Neural cell (in vitro differentiated cells): Measurements from ENCODE around the gene TAF11L2. TPM values are rescaled to one million over a fixed set of nuclear protein-coding genes. Genes with fewer than 3 reads are reported as not detected.
A peak's percentile ranks its signal among the peaks of the same experiment; 100 is the strongest.
"Not testable (repeated sequence)": the region's sequence is repeated elsewhere in the genome, so short reads cannot be mapped to it uniquely, and the experiment has no call there.

Source experiments
- H2AFZ ChIP-seq: fragments of 200-600, 300-800 bp; sonication (generic), shearing (Covaris generic); 2 replicates; pipeline ENCODE4 v1.6.0; 2014; ENCODE audit warnings: low read depth, mild to moderate bottlenecking, antibody characterized with exemption, low read length, moderate library complexity
- H3F3A ChIP-seq: fragments of 200-600 bp; shearing (Covaris generic); 2 replicates; pipeline ENCODE4 v1.6.1; 2016; ENCODE audit warnings: mild to moderate bottlenecking, moderate library complexity, mixed read lengths, antibody characterized with exemption, low read length; ENCODE audit not compliant: insufficient read depth, poor library complexity, severe bottlenecking
- H3K27ac ChIP-seq: fragments of 200-600, 300-800 bp; sonication (generic), shearing (Covaris generic); 2 replicates; pipeline ENCODE4 v1.5.1; 2014; ENCODE audit warnings: mild to moderate bottlenecking, low read length, moderate library complexity
- H3K27me3 ChIP-seq: fragments of 300-800, 200-600 bp; sonication (generic), shearing (Covaris generic); 2 replicates; pipeline ENCODE4 v1.6.0; 2014; ENCODE audit warnings: mild to moderate bottlenecking, low read depth, low read length, moderate library complexity; ENCODE audit not compliant: insufficient read depth
- H3K36me3 ChIP-seq: fragments of 300-800, 200-600 bp; sonication (generic), shearing (Covaris generic); 2 replicates; pipeline ENCODE4 v1.5.1; 2014; ENCODE audit warnings: mild to moderate bottlenecking, antibody characterized with exemption, low read length, moderate library complexity; ENCODE audit not compliant: insufficient read depth
- H3K4me2 ChIP-seq: fragments of 300-800, 200-600 bp; sonication (generic), shearing (Covaris generic); 2 replicates; pipeline ENCODE4 v1.6.0; 2014; ENCODE audit warnings: mild to moderate bottlenecking, low read length
- H3K4me3 ChIP-seq: fragments of 300-800, 200-600 bp; sonication (generic), shearing (Covaris generic); 2 replicates; pipeline ENCODE4 v1.5.1; 2014; ENCODE audit warnings: mild to moderate bottlenecking, low read length, moderate library complexity
- H3K79me2 ChIP-seq: fragments of 200-600 bp; shearing (Covaris generic); replicated peaks from 2 replicates; pipeline ENCODE4 v1.6.0; 2014; ENCODE audit warnings: mild to moderate bottlenecking, low read length, moderate library complexity; ENCODE audit not compliant: insufficient read depth
- H3K9ac ChIP-seq: fragments of 300-800, 200-600 bp; sonication (generic), shearing (Covaris generic); 2 replicates; pipeline ENCODE4 v1.6.1; 2016; ENCODE audit warnings: mild to moderate bottlenecking, low read length, mixed read lengths
- H3K9me2 ChIP-seq: fragments of 200-600 bp; shearing (Covaris generic); 2 replicates; pipeline ENCODE4 v1.6.1; 2016; ENCODE audit warnings: mild to moderate bottlenecking, low read length, mixed read lengths; ENCODE audit not compliant: insufficient read depth
- H3K9me3 ChIP-seq: fragments of 200-600, 300-800 bp; sonication (generic), shearing (Covaris generic); 2 replicates; pipeline ENCODE4 v1.6.1; 2016; ENCODE audit warnings: mild to moderate bottlenecking, mixed run types, low read length, moderate library complexity, mixed read lengths
- H4K20me1 ChIP-seq: fragments of 200-600 bp; shearing (Covaris generic); 2 replicates; pipeline ENCODE4 v1.6.1; 2016; ENCODE audit warnings: mild to moderate bottlenecking, mixed run types; ENCODE audit not compliant: insufficient read depth
- CTCF ChIP-seq: fragments of 450-650 bp; IDR thresholded peaks from 2 replicates; pipeline ENCODE4 v1.5.1; 2014; ENCODE audit warnings: antibody characterized with exemption, mild to moderate bottlenecking, moderate library complexity; ENCODE audit not compliant: poor library complexity, severe bottlenecking
- EP300 ChIP-seq: fragments of 450-650 bp; conservative IDR thresholded peaks from 2 replicates; pipeline ENCODE4 v1.6.1; 2014; ENCODE audit warnings: antibody characterized with exemption, mild to moderate bottlenecking, moderate library complexity; ENCODE audit not compliant: poor library complexity, severe bottlenecking
- EZH2 ChIP-seq: fragments of 200-600, 300-800 bp; shearing (Covaris generic), sonication (generic); IDR thresholded peaks from 2 replicates; pipeline ENCODE4 v1.6.1; 2014; ENCODE audit warnings: antibody characterized with exemption, low read length, borderline replicate concordance, mild to moderate bottlenecking; ENCODE audit not compliant: insufficient read depth, poor library complexity, severe bottlenecking
- MXI1 ChIP-seq: fragments of 450-650 bp; conservative IDR thresholded peaks from 2 replicates; pipeline ENCODE4 v1.6.1; 2014; ENCODE audit warnings: antibody characterized with exemption, mild to moderate bottlenecking; ENCODE audit not compliant: poor library complexity, severe bottlenecking
- POLR2AphosphoS5 ChIP-seq: IDR thresholded peaks from 2 replicates; pipeline ENCODE4 v1.6.1; 2012
- RAD21 ChIP-seq: fragments of 450-650 bp; conservative IDR thresholded peaks from 2 replicates; pipeline ENCODE4 v1.6.1; 2014; ENCODE audit warnings: antibody characterized with exemption, mild to moderate bottlenecking, moderate library complexity
- SMC3 ChIP-seq: fragments of 450-650 bp; conservative IDR thresholded peaks from 2 replicates; pipeline ENCODE4 v1.6.1; 2014; ENCODE audit warnings: antibody characterized with exemption, mild to moderate bottlenecking, moderate library complexity; ENCODE audit not compliant: poor library complexity
- TAF1 ChIP-seq: IDR thresholded peaks from 2 replicates; pipeline ENCODE4 v1.6.1; 2012; ENCODE audit warnings: low read depth
- polyA plus RNA-seq: library from polyadenylated mRNA; depleted of rRNA; stranded (reverse); fragments of >200 nt; gene quantifications from 2 replicates; pipeline ENCODE4 v1.2.3, GENCODE V29; 2014
- TF ChIP-seq, protein P1 (sequence below): IDR thresholded peaks from 2 replicates; pipeline ENCODE4 v1.6.1; 2012; ENCODE audit warnings: borderline replicate concordance

TAF11L2 gene
- polyA plus RNA-seq, 1 donor from 2014 or later, result not detected

- H3K27ac ChIP-seq, result peak overlapping the region; percentile 54
- no peaks in the 10 kb centered on the region for H3K9me3 ChIP-seq
- H3K9ac ChIP-seq, result peak overlapping the region; percentile 31
- H3K36me3 ChIP-seq, result no peaks in the 10 kb centered on the region
- no peaks in the 10 kb centered on the region for H3F3A ChIP-seq
- H3K4me3 ChIP-seq, result no peak overlapping the region
- H3K27me3 ChIP-seq, result no peaks in the 10 kb centered on the region
- H3K9me2 ChIP-seq, result no peaks in the 10 kb centered on the region
- H3K4me2 ChIP-seq, result peak overlapping the region; percentile 1
- no peak for TF ChIP-seq CTCF
- TF ChIP-seq EP300, result peak; percentile 25
- H3K79me2 ChIP-seq, result no peaks in the 10 kb centered on the region
- H2AFZ ChIP-seq, result no peak overlapping the region
- no peaks in the 10 kb centered on the region for H4K20me1 ChIP-seq
Measured at GRCh38 chr5:17482790-17483189, 15.2 kb upstream of the TAF11L2 start.

DNA sequence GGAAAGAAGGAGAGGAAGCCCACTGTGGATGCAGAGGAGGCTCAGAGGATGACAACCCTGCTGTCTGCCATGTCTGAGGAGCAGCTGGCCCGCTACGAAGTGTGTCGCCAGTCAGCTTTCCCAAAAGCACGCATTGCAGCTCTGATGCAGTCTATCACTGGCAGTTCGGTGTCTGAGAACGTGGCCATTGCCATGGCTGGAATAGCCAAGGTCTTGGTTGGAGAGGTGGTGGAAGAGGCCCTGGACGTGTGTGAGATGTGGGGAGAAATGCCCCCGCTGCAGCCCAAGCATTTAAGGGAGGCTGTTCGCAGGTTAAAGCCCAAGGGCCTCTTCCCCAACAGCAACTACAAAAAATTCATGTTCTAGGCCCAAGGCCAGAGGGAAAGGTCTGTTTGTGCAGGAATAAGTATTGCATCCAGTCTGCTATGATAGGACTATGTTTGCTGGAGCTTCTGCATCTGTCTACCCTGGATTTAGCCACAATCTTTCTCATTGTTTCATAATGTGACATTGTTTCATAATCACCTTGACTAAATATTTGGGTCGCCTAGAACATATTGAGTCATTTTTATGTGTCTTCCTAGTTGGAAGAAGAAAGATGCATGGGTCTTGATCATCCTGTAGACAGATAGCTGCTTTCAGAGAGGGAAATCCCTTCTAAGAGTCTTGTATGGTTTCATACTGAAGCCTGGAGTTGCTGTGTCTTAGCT lies 11.4 kb upstream of the TAF11L2 start:
- not testable (repeated sequence) for H3K27me3 ChIP-seq, H3K9me2 ChIP-seq, H3K4me3 ChIP-seq, H4K20me1 ChIP-seq, H3K9me3 ChIP-seq, H3F3A ChIP-seq, H3K9ac ChIP-seq, H3K79me2 ChIP-seq, H3K36me3 ChIP-seq, H2AFZ ChIP-seq, H3K27ac ChIP-seq, H3K4me2 ChIP-seq

DNA sequence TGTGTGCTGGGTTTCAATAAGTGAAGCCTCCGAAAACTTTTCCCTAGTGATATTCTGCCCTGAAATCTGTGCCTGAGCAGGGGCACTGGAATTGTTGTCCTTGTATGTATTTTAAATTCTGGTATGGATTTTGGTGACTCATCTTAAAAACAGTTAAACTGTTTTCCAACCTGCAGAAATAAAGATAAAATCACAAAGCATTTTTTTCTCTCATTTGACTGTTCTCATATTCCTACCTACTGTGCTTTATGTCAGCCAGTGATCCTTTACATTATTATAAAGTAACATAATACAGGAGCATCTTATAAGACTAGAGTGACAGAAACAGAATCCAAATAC lies 10.9 kb upstream of the TAF11L2 start:
- Histone ChIP-seq H3K4me3 (no peak overlapping the region), H3K9me3 (no peaks in the 10 kb centered on the region), H3K27me3 (no peaks in the 10 kb centered on the region), H3K9me2 (no peaks in the 10 kb centered on the region), H3K4me2 (no peak overlapping the region), H3K27ac (no peak overlapping the region), H3K36me3 (no peaks in the 10 kb centered on the region), H2AFZ (no peak overlapping the region), H3K79me2 (no peaks in the 10 kb centered on the region), H3K9ac (no peak overlapping the region), H3F3A (no peaks in the 10 kb centered on the region), H4K20me1 (no peaks in the 10 kb centered on the region)
- TF ChIP-seq CTCF (no peak), MXI1 (no peak), RAD21 (no peak), SMC3 (no peak), EZH2 (no peak), TAF1 (no peak), POLR2AphosphoS5 (no peak)
- TF ChIP-seq, protein P1, sequence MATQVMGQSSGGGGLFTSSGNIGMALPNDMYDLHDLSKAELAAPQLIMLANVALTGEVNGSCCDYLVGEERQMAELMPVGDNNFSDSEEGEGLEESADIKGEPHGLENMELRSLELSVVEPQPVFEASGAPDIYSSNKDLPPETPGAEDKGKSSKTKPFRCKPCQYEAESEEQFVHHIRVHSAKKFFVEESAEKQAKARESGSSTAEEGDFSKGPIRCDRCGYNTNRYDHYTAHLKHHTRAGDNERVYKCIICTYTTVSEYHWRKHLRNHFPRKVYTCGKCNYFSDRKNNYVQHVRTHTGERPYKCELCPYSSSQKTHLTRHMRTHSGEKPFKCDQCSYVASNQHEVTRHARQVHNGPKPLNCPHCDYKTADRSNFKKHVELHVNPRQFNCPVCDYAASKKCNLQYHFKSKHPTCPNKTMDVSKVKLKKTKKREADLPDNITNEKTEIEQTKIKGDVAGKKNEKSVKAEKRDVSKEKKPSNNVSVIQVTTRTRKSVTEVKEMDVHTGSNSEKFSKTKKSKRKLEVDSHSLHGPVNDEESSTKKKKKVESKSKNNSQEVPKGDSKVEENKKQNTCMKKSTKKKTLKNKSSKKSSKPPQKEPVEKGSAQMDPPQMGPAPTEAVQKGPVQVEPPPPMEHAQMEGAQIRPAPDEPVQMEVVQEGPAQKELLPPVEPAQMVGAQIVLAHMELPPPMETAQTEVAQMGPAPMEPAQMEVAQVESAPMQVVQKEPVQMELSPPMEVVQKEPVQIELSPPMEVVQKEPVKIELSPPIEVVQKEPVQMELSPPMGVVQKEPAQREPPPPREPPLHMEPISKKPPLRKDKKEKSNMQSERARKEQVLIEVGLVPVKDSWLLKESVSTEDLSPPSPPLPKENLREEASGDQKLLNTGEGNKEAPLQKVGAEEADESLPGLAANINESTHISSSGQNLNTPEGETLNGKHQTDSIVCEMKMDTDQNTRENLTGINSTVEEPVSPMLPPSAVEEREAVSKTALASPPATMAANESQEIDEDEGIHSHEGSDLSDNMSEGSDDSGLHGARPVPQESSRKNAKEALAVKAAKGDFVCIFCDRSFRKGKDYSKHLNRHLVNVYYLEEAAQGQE, result no peak

DNA sequence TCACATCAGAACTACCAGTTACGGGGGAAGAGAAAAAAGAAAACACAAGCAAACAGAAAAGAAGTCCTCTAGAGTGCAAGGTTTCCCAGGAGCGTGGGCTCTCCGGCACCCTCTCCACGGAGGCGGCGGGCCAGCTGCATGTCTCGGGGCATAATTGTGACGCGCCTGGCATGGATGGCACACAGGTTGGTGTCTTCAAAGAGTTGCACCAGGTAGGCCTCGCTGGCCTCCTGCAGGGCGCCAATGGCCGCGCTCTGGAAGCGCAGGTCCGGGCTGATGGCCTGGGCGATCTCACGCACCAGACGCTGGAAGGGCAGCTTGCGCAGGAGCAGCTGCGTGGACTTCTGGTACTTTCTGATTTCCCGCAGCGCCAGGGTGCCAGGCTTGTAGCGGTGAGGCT lies 6.8 kb upstream of the TAF11L2 start:
- H3K9ac ChIP-seq, H4K20me1 ChIP-seq, H3K4me2 ChIP-seq, H3F3A ChIP-seq, H3K9me2 ChIP-seq, H3K9me3 ChIP-seq, H3K36me3 ChIP-seq, H3K27ac ChIP-seq, H3K79me2 ChIP-seq, H3K4me3 ChIP-seq, H3K27me3 ChIP-seq, H2AFZ ChIP-seq: not testable (repeated sequence)
